GM12891 (cell line): ENCODE results near the gene PUDP.

Experiments
- PAX5 ChIP-seq: IDR thresholded peaks from 2 replicates; pipeline ENCODE4 v1.6.1; 2011; ENCODE audit warnings: low read length, moderate library complexity, mild to moderate bottlenecking; ENCODE audit not compliant: insufficient read depth, severe bottlenecking
- POLR2A ChIP-seq: IDR thresholded peaks from 2 replicates; pipeline ENCODE4 v1.6.1; 2011; ENCODE audit warnings: low read depth, low read length, control low read depth
- POLR2AphosphoS5 ChIP-seq: IDR thresholded peaks from 2 replicates; pipeline ENCODE4 v1.6.1; 2011; ENCODE audit warnings: low read depth, low read length, control low read depth
- POU2F2 ChIP-seq: IDR thresholded peaks from 2 replicates; pipeline ENCODE4 v1.6.1; 2011; ENCODE audit warnings: low read depth, mild to moderate bottlenecking, control low read depth, low read length, moderate library complexity
- SPI1 ChIP-seq: IDR thresholded peaks from 2 replicates; pipeline ENCODE4 v1.6.1; 2011; ENCODE audit warnings: low read depth, low read length, control low read depth
- TAF1 ChIP-seq: IDR thresholded peaks from 2 replicates; pipeline ENCODE4 v1.6.1; 2011; ENCODE audit warnings: low read depth, low read length, control low read depth

DNA sequence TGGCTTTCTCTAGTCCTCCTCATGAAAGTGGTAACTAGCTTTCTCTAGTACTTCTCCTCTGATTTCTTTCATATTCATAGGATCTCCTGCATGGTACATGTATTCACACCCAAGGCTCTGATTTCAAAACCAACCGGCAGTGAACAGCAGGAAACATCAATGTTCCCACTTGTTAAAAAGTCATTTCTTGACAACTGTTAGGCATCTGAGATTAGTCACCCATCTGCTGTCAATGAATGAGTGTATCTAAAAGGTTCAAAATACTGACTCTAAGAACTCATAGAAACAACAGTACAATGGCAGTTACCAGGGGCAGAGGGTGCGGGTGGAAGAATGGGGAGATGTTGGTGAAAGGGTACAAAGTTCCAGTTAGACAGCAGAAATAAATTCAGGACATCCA, 31.5 kb upstream of the PUDP start:
- TF ChIP-seq SPI1 (no peak), POLR2AphosphoS5 (no peak), PAX5 (no peak), TAF1 (no peak), POLR2A (no peak), POU2F2 (no peak)
